Measurements from ENCODE around the gene IL17RB.

IL17RB gene

GRCh38 chr3:53813229-53813628 lies 33.1 kb upstream of the IL17RB start:
- DNase-seq: no peak

GRCh38 chr3:53813876-53814275 lies 32.5 kb upstream of the IL17RB start:
- no peak for DNase-seq

- DNase-seq: no peak
These were observed 31.3 kb upstream of the IL17RB start for GRCh38 chr3:53815067-53815466.

GRCh38 chr3:53815651-53816050 lies 30.7 kb upstream of the IL17RB start:
- no peak for DNase-seq

- DNase-seq: no peak
These were observed 29.9 kb upstream of the IL17RB start for GRCh38 chr3:53816425-53816824.

GRCh38 chr3:53817211-53817610 lies 29.2 kb upstream of the IL17RB start:
- no peak for DNase-seq

- no peak for DNase-seq
These were observed 28.6 kb upstream of the IL17RB start for GRCh38 chr3:53817809-53818208.

GRCh38 chr3:53818221-53819162 lies 27.9 kb upstream of the IL17RB start:
- DNase-seq: no peak

- no peak for DNase-seq
These were observed 27.1 kb upstream of the IL17RB start for GRCh38 chr3:53819163-53819868.

- no peak for DNase-seq
These were observed 26.3 kb upstream of the IL17RB start for GRCh38 chr3:53820084-53820483.

GRCh38 chr3:53820756-53821580 lies 25.4 kb upstream of the IL17RB start:
- DNase-seq: no peak

- DNase-seq: no peak
These were observed 24.7 kb upstream of the IL17RB start for GRCh38 chr3:53821631-53822121.

GRCh38 chr3:53822331-53822741 lies 24.0 kb upstream of the IL17RB start:
- no peak for DNase-seq

GRCh38 chr3:53823026-53823955 lies 23.1 kb upstream of the IL17RB start:
- no peak for DNase-seq

GRCh38 chr3:53823956-53824657 lies 22.3 kb upstream of the IL17RB start:
- no peak for DNase-seq

- no peak for DNase-seq
These were observed 21.6 kb upstream of the IL17RB start for GRCh38 chr3:53824795-53825194.

- DNase-seq: no peak
These were observed 20.3 kb upstream of the IL17RB start for GRCh38 chr3:53826048-53826447.

GRCh38 chr3:53828581-53828980 lies 17.8 kb upstream of the IL17RB start:
- no peak for DNase-seq

- DNase-seq: no peak
These were observed 16.8 kb upstream of the IL17RB start for GRCh38 chr3:53829605-53830004.

- DNase-seq: no peak
These were observed 15.4 kb upstream of the IL17RB start for GRCh38 chr3:53830944-53831343.

- no peak for DNase-seq
These were observed 13.2 kb upstream of the IL17RB start for GRCh38 chr3:53833053-53833645.

Measured in GDM1 (cell line).